ENCODE results near the gene PVR. TPM values are rescaled to one million over a fixed set of nuclear protein-coding genes. Genes with fewer than 3 reads are reported as not detected.

Gene PVR
- total RNA-seq, 2 experiments from 2014 or later: 0.67 to 0.82 TPM

- H3K4me3 Mint-ChIP-seq: no peak overlapping the region
- no peak overlapping the region for H3K4me3 ChIP-seq (ENCODE audit: low read length)
Observed at GRCh38 chr19:44712864-44713515, 69.3 kb downstream of the PVR start.

More at GRCh38 chr19:44712864-44713515, 69.3 kb downstream of the PVR start:
- Histone ChIP-seq H3K27me3 (ENCODE audit: control insufficient read depth in 1 of 2, insufficient read depth in 2 of 2, low read length in 2 of 2) (no peaks in the 10 kb centered on the region), H3K36me3 (ENCODE audit: insufficient read depth, low read length) (no peaks in the 10 kb centered on the region), H3K9me3 (ENCODE audit: control insufficient read depth in 1 of 2, insufficient read depth in 1 of 2, low read length in 2 of 2) (peaks cover 8 to 12% of the 10 kb centered on the region in 2 experiments), H3K27ac (ENCODE audit: low read depth in 1 of 2, low read length in 2 of 2) (no peak overlapping the region), H3K4me1 (ENCODE audit: insufficient read depth, low read length) (no peaks in the 10 kb centered on the region)
- TF ChIP-seq, protein P1, sequence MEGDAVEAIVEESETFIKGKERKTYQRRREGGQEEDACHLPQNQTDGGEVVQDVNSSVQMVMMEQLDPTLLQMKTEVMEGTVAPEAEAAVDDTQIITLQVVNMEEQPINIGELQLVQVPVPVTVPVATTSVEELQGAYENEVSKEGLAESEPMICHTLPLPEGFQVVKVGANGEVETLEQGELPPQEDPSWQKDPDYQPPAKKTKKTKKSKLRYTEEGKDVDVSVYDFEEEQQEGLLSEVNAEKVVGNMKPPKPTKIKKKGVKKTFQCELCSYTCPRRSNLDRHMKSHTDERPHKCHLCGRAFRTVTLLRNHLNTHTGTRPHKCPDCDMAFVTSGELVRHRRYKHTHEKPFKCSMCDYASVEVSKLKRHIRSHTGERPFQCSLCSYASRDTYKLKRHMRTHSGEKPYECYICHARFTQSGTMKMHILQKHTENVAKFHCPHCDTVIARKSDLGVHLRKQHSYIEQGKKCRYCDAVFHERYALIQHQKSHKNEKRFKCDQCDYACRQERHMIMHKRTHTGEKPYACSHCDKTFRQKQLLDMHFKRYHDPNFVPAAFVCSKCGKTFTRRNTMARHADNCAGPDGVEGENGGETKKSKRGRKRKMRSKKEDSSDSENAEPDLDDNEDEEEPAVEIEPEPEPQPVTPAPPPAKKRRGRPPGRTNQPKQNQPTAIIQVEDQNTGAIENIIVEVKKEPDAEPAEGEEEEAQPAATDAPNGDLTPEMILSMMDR (IDR thresholded peaks at IDR 0.05): no peak
- no peaks in the 10 kb centered on the region for H3K27me3 Mint-ChIP-seq
- peaks cover 6% of the 10 kb centered on the region for H3K9me3 Mint-ChIP-seq
- intact Hi-C loops (cut with DNase I, micrococcal nuclease): no loop called here
- DNase-seq (no peak), ATAC-seq (ENCODE audit: poor library complexity) (no peak)
- CTCF ChIA-PET: interaction anchor here (0.7 to 1.2 kb wide), 2 partner anchors 11 to 243 kb away, joined by 4 to 6 read pairs; no protein-coding TSS in a partner anchor
- H3K27ac Mint-ChIP-seq: no peak overlapping the region
- H3K36me3 Mint-ChIP-seq (ENCODE audit: low read depth): no peaks in the 10 kb centered on the region
- POLR2A ChIA-PET: no interaction called here
- H3K4me1 Mint-ChIP-seq (ENCODE audit: low read depth): no peaks in the 10 kb centered on the region

Small RNA genes within 50 kb of the gene (microRNA-seq; reads per million reads assigned to microRNA genes)
- gene MIR4531 (ENCODE audit: borderline microRNAs expressed, borderline replicate concordance): not detected

Other genes with a start within 250 kb of the PVR start
- under 1 TPM; 0.16 to 0.22 TPM for gene ZNF285, start 242.3 kb upstream of the PVR start, total RNA-seq
- under 1 TPM; 0.08 to 0.19 TPM for gene ZNF229, start 195.4 kb upstream of the PVR start, total RNA-seq
- gene ZNF180, start 143.4 kb upstream of the PVR start, total RNA-seq: 1 to 10 TPM; 7.6 to 9.4 TPM
- not detected for gene CEACAM20, start 114.2 kb upstream of the PVR start, total RNA-seq
- gene IGSF23, start 30.3 kb upstream of the PVR start, total RNA-seq: not detected
- under 1 TPM; 0.27 to 0.78 TPM for gene CEACAM19, start 27.6 kb downstream of the PVR start, total RNA-seq
- not detected for gene CEACAM16, start 55.2 kb downstream of the PVR start, total RNA-seq
- gene BCL3, start 104.8 kb downstream of the PVR start, total RNA-seq: 10 to 100 TPM; 90.9 to 97.1 TPM
- gene CBLC, start 134.0 kb downstream of the PVR start, total RNA-seq: not detected
- not detected for gene BCAM, start 165.2 kb downstream of the PVR start, total RNA-seq
- 1 to 10 TPM; 1.8 to 1.9 TPM for gene NECTIN2, start 202.4 kb downstream of the PVR start, total RNA-seq
- 10 to 100 TPM; 25.4 to 26.8 TPM for gene TOMM40, start 247.3 kb downstream of the PVR start, total RNA-seq

Measured in CD4-positive, alpha-beta T cell (primary cell).